Esophagus squamous epithelium (tissue), 4 donors: Measurements from ENCODE around the gene IL18RAP.

Experiments used
- CTCF ChIP-seq, 6 experiments: fragments of 450-650 bp in 4 of 6; fragments of 200-600 bp in 2 of 6; sonication (generic) in 2 of 6; IDR thresholded peaks; one replicate each; pipeline ENCODE4 v1.5.1; 2016 to 2019; ENCODE audit warnings: antibody characterized with exemption in 6 of 6, mild to moderate bottlenecking in 4 of 6, moderate library complexity in 4 of 6
- POLR2A ChIP-seq, 4 donors: fragments of 450-650 bp; IDR thresholded peaks; one replicate each; pipeline ENCODE4 v1.6.1; 2017; ENCODE audit warnings: antibody characterized with exemption in 4 of 4, mild to moderate bottlenecking in 4 of 4, moderate library complexity in 3 of 4

- TF ChIP-seq CTCF (IDR thresholded peaks at IDR 0.05), result no peak
- TF ChIP-seq POLR2A (IDR thresholded peaks at IDR 0.05), result no peak
Observed at GRCh38 chr2:102392096-102392495, 30.9 kb upstream of the IL18RAP start.
